ENCODE measurements around the gene BNIP1. TPM values are rescaled to one million over a fixed set of nuclear protein-coding genes. Genes with fewer than 3 reads are reported as not detected.

BNIP1 gene, protein sequence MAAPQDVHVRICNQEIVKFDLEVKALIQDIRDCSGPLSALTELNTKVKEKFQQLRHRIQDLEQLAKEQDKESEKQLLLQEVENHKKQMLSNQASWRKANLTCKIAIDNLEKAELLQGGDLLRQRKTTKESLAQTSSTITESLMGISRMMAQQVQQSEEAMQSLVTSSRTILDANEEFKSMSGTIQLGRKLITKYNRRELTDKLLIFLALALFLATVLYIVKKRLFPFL
- total RNA-seq = 10 to 100 TPM; 12.5 to 19.8 TPM

DNA sequence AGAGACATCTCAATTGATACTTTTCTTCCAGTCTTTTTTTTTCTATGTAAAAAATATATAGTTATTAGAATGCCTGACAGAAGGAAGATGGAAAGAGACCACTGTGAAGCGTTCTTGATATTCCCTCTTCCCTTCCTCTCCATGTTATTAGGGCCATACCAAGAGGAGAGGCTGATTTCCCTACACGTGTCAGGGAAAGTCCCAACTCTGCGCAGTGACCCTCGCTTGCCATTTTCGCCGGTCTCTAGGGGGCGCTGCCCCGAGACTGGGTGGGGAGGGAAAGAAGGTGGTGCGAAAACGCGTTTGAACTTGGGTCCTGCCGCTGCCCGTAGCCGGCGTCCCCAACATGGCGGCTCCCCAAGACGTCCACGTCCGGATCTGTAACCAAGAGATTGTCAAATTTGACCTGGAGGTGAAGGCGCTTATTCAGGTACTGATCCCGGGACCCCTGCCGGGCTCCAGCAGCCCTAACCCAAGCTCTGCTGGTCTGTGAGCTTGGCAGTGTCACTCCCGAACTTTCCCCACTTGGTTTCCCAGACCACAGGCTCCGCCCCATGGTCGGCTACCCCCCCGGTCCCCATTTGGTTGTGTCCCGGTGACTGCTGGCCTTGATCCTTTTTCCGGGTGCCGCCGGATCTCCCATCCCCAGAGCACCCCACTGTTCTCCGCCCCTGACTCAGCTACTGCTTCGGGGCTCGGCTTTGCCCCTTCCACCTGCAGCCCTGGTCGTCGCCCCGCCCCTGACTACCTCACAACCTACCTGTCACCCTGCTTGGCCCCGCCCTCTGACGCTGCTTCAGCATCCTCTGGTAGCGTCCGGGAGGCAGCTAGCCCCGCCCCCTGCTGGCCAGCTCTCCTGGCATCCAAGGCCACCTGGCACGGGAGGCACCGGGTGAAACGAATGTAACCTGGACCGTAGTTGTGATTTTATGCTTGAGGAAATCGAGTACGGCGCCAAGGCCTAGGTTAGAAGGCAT is at the start of gene BNIP1:
Gene BNIP1 (plus strand): TSS at position 332 of the 977 bp plus-strand sequence. CDS start 15 bp downstream, at position 347.
- under 1% methylated on average over 48 of the region's 48 CpGs for WGBS
- Histone ChIP-seq H3K27me3 (replicated peaks; ENCODE audit: insufficient read depth) (no peaks in the 10 kb centered on the region), H3K36me3 (no peaks in the 10 kb centered on the region), H3K4me1 (replicated peaks) (no peaks in the 10 kb centered on the region), H3K4me3 (peak within 1 kb of the TSS; percentile 62 to 90), H3K9me3 (no peaks in the 10 kb centered on the region), H3K27ac (peak within 1 kb of the TSS; percentile 84 to 94)
- intact Hi-C loops (cut with DNase I) = loop anchor here (2.0 kb wide), 1 partner anchor 160 kb away; no protein-coding TSS in a partner anchor
- peak; percentile 98 for DNase-seq (ENCODE audit: low spot score)
- TF ChIP-seq POLR2A (IDR thresholded peaks at IDR 0.05) (peak; percentile 49), POLR2AphosphoS5 (IDR thresholded peaks at IDR 0.05) (peak; percentile 91)
- TF ChIP-seq, protein P1, sequence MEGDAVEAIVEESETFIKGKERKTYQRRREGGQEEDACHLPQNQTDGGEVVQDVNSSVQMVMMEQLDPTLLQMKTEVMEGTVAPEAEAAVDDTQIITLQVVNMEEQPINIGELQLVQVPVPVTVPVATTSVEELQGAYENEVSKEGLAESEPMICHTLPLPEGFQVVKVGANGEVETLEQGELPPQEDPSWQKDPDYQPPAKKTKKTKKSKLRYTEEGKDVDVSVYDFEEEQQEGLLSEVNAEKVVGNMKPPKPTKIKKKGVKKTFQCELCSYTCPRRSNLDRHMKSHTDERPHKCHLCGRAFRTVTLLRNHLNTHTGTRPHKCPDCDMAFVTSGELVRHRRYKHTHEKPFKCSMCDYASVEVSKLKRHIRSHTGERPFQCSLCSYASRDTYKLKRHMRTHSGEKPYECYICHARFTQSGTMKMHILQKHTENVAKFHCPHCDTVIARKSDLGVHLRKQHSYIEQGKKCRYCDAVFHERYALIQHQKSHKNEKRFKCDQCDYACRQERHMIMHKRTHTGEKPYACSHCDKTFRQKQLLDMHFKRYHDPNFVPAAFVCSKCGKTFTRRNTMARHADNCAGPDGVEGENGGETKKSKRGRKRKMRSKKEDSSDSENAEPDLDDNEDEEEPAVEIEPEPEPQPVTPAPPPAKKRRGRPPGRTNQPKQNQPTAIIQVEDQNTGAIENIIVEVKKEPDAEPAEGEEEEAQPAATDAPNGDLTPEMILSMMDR (IDR thresholded peaks at IDR 0.05) = peak; percentile 79 to 97 (median 92)

DNA sequence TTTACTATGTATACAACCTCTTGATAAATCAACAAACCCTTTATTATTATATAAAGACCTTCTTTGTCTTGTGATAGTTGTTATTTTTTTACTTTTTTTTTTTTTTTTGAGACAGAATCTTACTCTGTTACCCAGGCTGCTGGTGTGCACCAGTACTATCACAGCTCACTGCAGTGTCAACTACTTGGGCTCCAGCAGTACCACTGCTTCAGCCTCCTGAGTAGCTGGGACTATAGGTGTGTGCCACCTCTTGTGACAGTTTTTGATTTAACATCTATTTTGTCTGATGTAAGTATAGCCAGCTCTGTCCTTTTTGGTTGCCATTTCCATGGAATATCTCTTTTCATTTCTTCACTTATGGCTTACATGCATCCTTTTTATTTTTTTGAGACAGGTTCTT is 45.5 kb upstream of the BNIP1 start:
- Histone ChIP-seq H3K27ac (no peak overlapping the region), H3K9me3 (no peaks in the 10 kb centered on the region), H3K4me1 (replicated peaks) (no peaks in the 10 kb centered on the region), H3K36me3 (no peaks in the 10 kb centered on the region), H3K4me3 (no peak overlapping the region), H3K27me3 (replicated peaks; ENCODE audit: insufficient read depth) (no peaks in the 10 kb centered on the region)
- DNase-seq (ENCODE audit: low spot score) = no peak
- intact Hi-C loops (cut with DNase I) = no loop called here
- TF ChIP-seq POLR2AphosphoS5 (IDR thresholded peaks at IDR 0.05) (no peak), POLR2A (IDR thresholded peaks at IDR 0.05) (no peak)
- TF ChIP-seq, protein P1 (IDR thresholded peaks at IDR 0.05) = no peak

DNA sequence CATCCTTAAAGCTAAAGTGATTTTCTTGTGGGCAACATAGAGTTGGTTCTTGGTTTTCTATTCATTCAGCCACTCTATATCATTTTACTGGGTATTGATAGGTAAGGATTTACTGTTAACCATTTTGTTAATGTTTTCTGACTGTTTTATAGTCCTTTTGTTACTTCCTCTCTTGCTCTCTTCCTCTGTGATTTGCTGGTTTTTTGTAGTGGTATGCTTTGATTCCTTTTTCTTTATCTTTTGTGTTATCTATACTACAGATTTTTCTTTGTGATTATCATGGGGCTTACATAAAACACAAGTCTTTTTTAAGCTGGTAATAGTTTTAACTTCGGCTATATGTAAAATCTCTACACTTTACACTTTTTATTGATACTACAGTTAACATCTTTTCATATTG is 44.9 kb upstream of the BNIP1 start:
- Histone ChIP-seq H3K9me3 (no peaks in the 10 kb centered on the region), H3K27me3 (replicated peaks; ENCODE audit: insufficient read depth) (no peaks in the 10 kb centered on the region), H3K4me3 (no peak overlapping the region), H3K4me1 (replicated peaks) (no peaks in the 10 kb centered on the region), H3K27ac (no peak overlapping the region), H3K36me3 (no peaks in the 10 kb centered on the region)
- no peak for DNase-seq (ENCODE audit: low spot score)
- WGBS = 67% methylated on average over 1 of the region's 1 CpG
- intact Hi-C loops (cut with DNase I) = no loop called here
- TF ChIP-seq POLR2A (IDR thresholded peaks at IDR 0.05) (no peak), POLR2AphosphoS5 (IDR thresholded peaks at IDR 0.05) (no peak)
- TF ChIP-seq, protein P1 (IDR thresholded peaks at IDR 0.05) = no peak

DNA sequence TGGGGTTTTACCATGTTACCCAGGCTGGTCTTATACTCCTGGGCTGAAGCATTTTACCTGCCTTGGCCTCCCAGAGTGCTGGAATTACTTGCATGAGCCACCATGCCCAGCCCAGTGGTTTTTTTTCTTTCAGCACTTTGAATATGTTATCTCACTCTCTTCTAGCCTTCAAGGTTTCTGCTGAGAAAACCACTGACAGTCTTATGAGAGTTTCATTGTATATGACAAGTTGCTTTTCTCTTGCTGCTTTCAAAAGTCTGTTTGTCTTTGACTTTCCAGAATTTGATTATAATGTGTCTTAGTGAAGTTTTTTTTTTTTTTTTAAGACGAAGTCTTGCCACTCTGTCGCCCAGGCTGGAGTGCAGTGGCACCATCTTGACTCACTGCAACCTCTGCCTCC is 43.1 kb upstream of the BNIP1 start:
- no peak for DNase-seq (ENCODE audit: low spot score)
- TF ChIP-seq POLR2A (IDR thresholded peaks at IDR 0.05) = no peak
- TF ChIP-seq POLR2AphosphoS5 (IDR thresholded peaks at IDR 0.05) = no peak
- TF ChIP-seq, protein P1 (IDR thresholded peaks at IDR 0.05) = no peak
- no peak overlapping the region for H3K4me3 ChIP-seq
- H3K4me1 ChIP-seq (replicated peaks) = no peaks in the 10 kb centered on the region
- no peaks in the 10 kb centered on the region for H3K27me3 ChIP-seq (replicated peaks; ENCODE audit: insufficient read depth)
- no peaks in the 10 kb centered on the region for H3K9me3 ChIP-seq
- H3K36me3 ChIP-seq = no peaks in the 10 kb centered on the region
- no peak overlapping the region for H3K27ac ChIP-seq
- WGBS = 89% methylated on average over 2 of the region's 2 CpGs
- intact Hi-C loops (cut with DNase I) = no loop called here

Data from prostate gland (tissue), 2 donors.